ENCODE results near the gene ARHGAP22.

- no peak for TF ChIP-seq CTCF (conservative IDR thresholded peaks at IDR 0.05; ENCODE audit: low read length)
- no peak for TF ChIP-seq EZH2phosphoT487 (IDR thresholded peaks at IDR 0.05; ENCODE audit: borderline replicate concordance, low read depth, low read length)
Measured at GRCh38 chr10:48478980-48479811, 125.7 kb downstream of the ARHGAP22 start.

All from OCI-LY7 (cell line).